HepG2 (cell line): ENCODE data around the gene DDX60.

Experiments
- ETV5 ChIP-seq: IDR thresholded peaks from 2 replicates; pipeline ENCODE4 v1.6.1; 2018; ENCODE audit warnings: missing biosample characterization, missing genetic modification reagents, inconsistent platforms, borderline replicate concordance
- EZH2 ChIP-seq: conservative IDR thresholded peaks from 2 replicates; pipeline ENCODE4 v1.6.1; 2012; ENCODE audit warnings: mild to moderate bottlenecking, low read depth, low read length, moderate library complexity
- ZNF343 ChIP-seq: sonication (generic); formaldehyde crosslinking; IDR thresholded peaks from 2 replicates; pipeline ENCODE4 v1.4.0; 2020; ENCODE audit warnings: mild to moderate bottlenecking, missing genetic modification reagents
- ZSCAN22 ChIP-seq: sonication (generic); formaldehyde crosslinking; IDR thresholded peaks from 2 replicates; pipeline ENCODE4 v1.4.0; 2020; ENCODE audit warnings: mild to moderate bottlenecking, missing genetic modification reagents

GRCh38 chr4:168274871-168275270 is 43.7 kb downstream of the DDX60 start:
- no peak for TF ChIP-seq ZNF343 (CRISPR knock-in tag)
- no peak for TF ChIP-seq ETV5 (CRISPR knock-in tag)
- no peak for TF ChIP-seq EZH2
- no peak for TF ChIP-seq ZSCAN22
